ENCODE measurements around the gene KHDRBS2. TPM values are rescaled to one million over a fixed set of nuclear protein-coding genes. Genes with fewer than 3 reads are reported as not detected.

The KHDRBS2 gene
- total and polyA plus RNA-seq, 2 donors (not counting 3 experiments of a cell fraction or from before 2014, with no cell fraction given), result not detected

- Histone ChIP-seq H3K4me3 (replicated peaks in 1 of 3; ENCODE audit: insufficient read depth in 1 of 3, low read depth in 1 of 3, low read length in 3 of 3) (no peak overlapping the region), H2AFZ (ENCODE audit: low read depth, low read length) (no peak overlapping the region), H3K9me3 (replicated peaks; ENCODE audit: control insufficient read depth, insufficient read depth, low read length) (peaks cover 3% of the 10 kb centered on the region), H3K27ac (ENCODE audit: insufficient read depth, low read depth, low read length) (no peak overlapping the region), H3K79me2 (ENCODE audit: control insufficient read depth, insufficient read depth, low read length) (no peaks in the 10 kb centered on the region), H3K4me1 (ENCODE audit: control insufficient read depth, extremely low read depth, insufficient read depth, low read length) (no peaks in the 10 kb centered on the region), H4K20me1 (replicated peaks; ENCODE audit: control insufficient read depth, extremely low read depth, insufficient read depth, low read length) (no peaks in the 10 kb centered on the region), H3K27me3 (ENCODE audit: control insufficient read depth in 2 of 2, insufficient read depth in 2 of 2, low read length in 2 of 2) (no peaks in the 10 kb centered on the region), H3K9ac (replicated peaks; ENCODE audit: extremely low read depth, insufficient read depth, low read length) (no peak overlapping the region), H3K36me3 (ENCODE audit: control insufficient read depth in 2 of 2, extremely low read depth in 1 of 2, insufficient read depth in 2 of 2, low read length in 2 of 2) (no peaks in the 10 kb centered on the region), H3K9me1 (replicated peaks; ENCODE audit: control insufficient read depth, extremely low read depth, insufficient read depth, low read length) (no peaks in the 10 kb centered on the region), H3K4me2 (ENCODE audit: insufficient read depth, low read length) (no peak overlapping the region)
- no TSS peak for BruUV-seq (replicated peaks)
- dilution Hi-C loops (cut with MboI; ENCODE audit: extremely low pct_ligation_motif_present, low sequenced_read_pairs), result no loop called here
- POLR2A ChIA-PET, result no interaction called here
- FAIRE-seq, result no peak
- no peak for DNase-seq (ENCODE audit: low read depth, low spot score)
- TF ChIP-seq GATA2 (IDR thresholded peaks at IDR 0.05; ENCODE audit: insufficient read depth, insufficient read length, low read depth, low read length), result no peak
- no peak for TF ChIP-seq CTCF (IDR thresholded peaks at IDR 0.05; ENCODE audit: extremely low read depth in 1 of 2, insufficient read depth in 1 of 2, low read depth in 1 of 2, low read length in 2 of 2)
- no peak for TF ChIP-seq POLR2AphosphoS5 (IDR thresholded peaks at IDR 0.05; ENCODE audit: insufficient read depth, low read depth, low read length)
- TF ChIP-seq FOS (IDR thresholded peaks at IDR 0.05; ENCODE audit: borderline replicate concordance, insufficient read depth, low read length), result no peak
- TF ChIP-seq MYC (IDR thresholded peaks at IDR 0.05; ENCODE audit: low read depth, low read length), result no peak
- TF ChIP-seq, protein P1, sequence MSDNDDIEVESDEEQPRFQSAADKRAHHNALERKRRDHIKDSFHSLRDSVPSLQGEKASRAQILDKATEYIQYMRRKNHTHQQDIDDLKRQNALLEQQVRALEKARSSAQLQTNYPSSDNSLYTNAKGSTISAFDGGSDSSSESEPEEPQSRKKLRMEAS (IDR thresholded peaks at IDR 0.05; ENCODE audit: insufficient read depth, insufficient read length), result no peak
- TF ChIP-seq EZH2 (IDR thresholded peaks at IDR 0.05; ENCODE audit: borderline replicate concordance, low read depth, low read length, severe bottlenecking), result no peak
- no peak for TF ChIP-seq POLR2A (IDR thresholded peaks at IDR 0.05; ENCODE audit: low read depth, low read length)
- intact Hi-C loops (cut with micrococcal nuclease), result no loop called here
- CTCF ChIA-PET, result no interaction called here
Measured at GRCh38 chr6:61901748-61902147, 384.3 kb downstream of the KHDRBS2 start.

Data from endothelial cell of umbilical vein (primary cell).